WTC11 (cell line): Measurements from ENCODE around the gene RAB33A. TPM values are rescaled to one million over a fixed set of nuclear protein-coding genes. Genes with fewer than 3 reads are reported as not detected.

ENCODE experiments used
- ATAC-seq: fragments of 200-7000 bp; cut with Tn5 transposase; 2 replicates; pipeline ENCODE4 v1.10.0; 2021; ENCODE audit warnings: mild to moderate bottlenecking, moderate library complexity
- CTCF ChIA-PET: fragments of 300-600 bp; sonication (Branson Sonifier 250); formaldehyde crosslinking; loops from one replicate; lab custom pipeline; 2021; ENCODE audit warnings: antibody characterized with exemption; lab: Charles Lee
- POLR2A ChIA-PET: fragments of 350-600 bp; sonication (Branson Sonifier 250); formaldehyde crosslinking; loops from one replicate; lab custom pipeline; 2021; ENCODE audit warnings: antibody characterized with exemption; lab: Charles Lee
- DNase-seq: peaks from one replicate; pipeline ENCODE4 v3.0.0; 2021; ENCODE audit warnings: low spot score
- H3K27ac Mint-ChIP-seq: 2 replicates; pipeline ENCODE4 v1.8.0; 2021; ENCODE audit warnings: mixed read lengths
- H3K27me3 Mint-ChIP-seq: 2 replicates; pipeline ENCODE4 v1.8.0; 2021; ENCODE audit warnings: low read depth, mild to moderate bottlenecking, moderate library complexity, mixed read lengths
- H3K36me3 Mint-ChIP-seq: 2 replicates; pipeline ENCODE4 v1.8.0; 2021; ENCODE audit warnings: mixed read lengths
- H3K4me1 Mint-ChIP-seq: 2 replicates; pipeline ENCODE4 v1.8.0; 2022; ENCODE audit warnings: mixed read lengths
- H3K4me3 Mint-ChIP-seq: 2 replicates; pipeline ENCODE4 v1.8.0; 2021; ENCODE audit warnings: mild to moderate bottlenecking, moderate library complexity, mixed read lengths
- H3K9me3 Mint-ChIP-seq: 2 replicates; pipeline ENCODE4 v1.8.0; 2021; ENCODE audit warnings: mixed read lengths
- ATF1 ChIP-seq: sonication (generic); formaldehyde crosslinking; IDR thresholded peaks from 2 replicates; pipeline ENCODE4 v1.8.1; 2023; ENCODE audit warnings: mild to moderate bottlenecking, moderate library complexity, missing genetic modification reagents
- CREB1 ChIP-seq: sonication (generic); formaldehyde crosslinking; IDR thresholded peaks from 2 replicates; pipeline ENCODE4 v1.8.0; 2023; ENCODE audit warnings: mild to moderate bottlenecking, missing genetic modification reagents
- ELF4 ChIP-seq: sonication (generic); formaldehyde crosslinking; IDR thresholded peaks from 2 replicates; pipeline ENCODE4 v1.8.1; 2022; ENCODE audit warnings: low read depth, mild to moderate bottlenecking, moderate library complexity, missing genetic modification reagents
- GTF2I ChIP-seq: fragments of 250-450 bp; sonication (Bioruptor Pico); conservative IDR thresholded peaks from 2 replicates; pipeline ENCODE4 v1.4.0; 2021; ENCODE audit warnings: mild to moderate bottlenecking
- MXD4 ChIP-seq: fragments of 250-450 bp; sonication (Bioruptor Pico); IDR thresholded peaks from 2 replicates; pipeline ENCODE4 v1.8.0; 2021; ENCODE audit warnings: mild to moderate bottlenecking, moderate library complexity, borderline replicate concordance
- MYBL2 ChIP-seq: sonication (generic); formaldehyde crosslinking; IDR thresholded peaks from 2 replicates; pipeline ENCODE4 v1.8.1; 2023; ENCODE audit warnings: mild to moderate bottlenecking, moderate library complexity, missing genetic modification reagents
- NR2C2 ChIP-seq: sonication (generic); formaldehyde crosslinking; IDR thresholded peaks from 2 replicates; pipeline ENCODE4 v1.8.0; 2022; ENCODE audit warnings: mild to moderate bottlenecking, missing genetic modification reagents
- PRRX2 ChIP-seq: fragments of 250-450 bp; sonication (Bioruptor Pico); IDR thresholded peaks from 2 replicates; pipeline ENCODE4 v1.8.0; 2021; ENCODE audit warnings: mild to moderate bottlenecking
- SOX15 ChIP-seq: fragments of 250-450 bp; sonication (Bioruptor Pico); IDR thresholded peaks from 2 replicates; pipeline ENCODE4 v1.9.0; 2021; ENCODE audit warnings: mild to moderate bottlenecking
- TP53 ChIP-seq: sonication (generic); formaldehyde crosslinking; IDR thresholded peaks from 2 replicates; pipeline ENCODE4 v1.8.1; 2023; ENCODE audit warnings: mild to moderate bottlenecking, missing genetic modification reagents
- ZBTB21 ChIP-seq: sonication (generic); formaldehyde crosslinking; IDR thresholded peaks from 2 replicates; pipeline ENCODE4 v1.8.1; 2023; ENCODE audit warnings: mild to moderate bottlenecking, missing genetic modification reagents, borderline replicate concordance
- ZNF219 ChIP-seq: sonication (generic); formaldehyde crosslinking; IDR thresholded peaks from 2 replicates; pipeline ENCODE4 v1.8.0; 2023; ENCODE audit warnings: missing genetic modification reagents, mild to moderate bottlenecking, borderline replicate concordance
- total RNA-seq: library from RNA; stranded (reverse); gene quantifications from 3 replicates; pipeline ENCODE4 v1.2.3, GENCODE V29; 2021
- TF ChIP-seq, protein P1 (sequence below): sonication (generic); formaldehyde crosslinking; IDR thresholded peaks from 2 replicates; pipeline ENCODE4 v1.8.0; 2022; ENCODE audit warnings: mild to moderate bottlenecking, missing genetic modification reagents
- TF ChIP-seq, protein P2 (sequence below): fragments of 250-450 bp; sonication (Bioruptor Pico); IDR thresholded peaks from 2 replicates; pipeline ENCODE4 v1.9.0; 2021; ENCODE audit warnings: mild to moderate bottlenecking, borderline replicate concordance
- TF ChIP-seq, protein P3 (sequence below): sonication (generic); formaldehyde crosslinking; IDR thresholded peaks from 2 replicates; pipeline ENCODE4 v1.8.1; 2023; ENCODE audit warnings: mild to moderate bottlenecking, moderate library complexity, missing genetic modification reagents
- TF ChIP-seq, protein P4 (sequence below): sonication (generic); formaldehyde crosslinking; conservative IDR thresholded peaks from 2 replicates; pipeline ENCODE4 v1.8.1; 2023; ENCODE audit warnings: mild to moderate bottlenecking, low read depth, missing genetic modification reagents, moderate library complexity

Gene RAB33A
- total RNA-seq, 1 experiment from 2014 or later: 2.1 TPM

DNA sequence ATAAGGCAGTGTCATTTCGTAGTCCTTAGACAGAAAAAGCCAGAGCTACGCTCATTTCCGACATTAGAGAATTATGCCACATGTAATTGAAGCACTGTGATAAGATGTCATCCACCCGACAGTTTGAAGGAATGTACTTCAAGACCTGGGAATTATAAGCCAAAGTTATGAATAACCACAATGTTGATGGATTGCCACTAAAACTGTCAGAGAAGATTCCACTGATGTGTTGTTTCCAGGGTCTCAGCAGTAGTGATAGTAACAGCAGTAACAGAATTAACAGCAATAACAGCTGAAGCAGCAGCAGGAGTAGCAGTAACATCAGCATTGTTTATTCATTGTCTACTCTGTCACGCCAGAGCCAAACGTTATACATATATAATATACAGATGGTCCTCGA is 24.7 kb downstream of the RAB33A start:
- Mint-ChIP-seq H3K4me1 (no peaks in the 10 kb centered on the region), H3K27ac (no peak overlapping the region), H3K36me3 (no peaks in the 10 kb centered on the region), H3K4me3 (no peak overlapping the region), H3K9me3 (no peaks in the 10 kb centered on the region), H3K27me3 (no peaks in the 10 kb centered on the region)
- POLR2A ChIA-PET: interaction anchor here (0.6 kb wide), 2 partner anchors 57 to 511 kb away, joined by 3 read pairs; no protein-coding TSS in a partner anchor
- TF ChIP-seq ZNF219: no peak
- no peak for TF ChIP-seq PRRX2 (CRISPR knock-in tag)
- no peak for TF ChIP-seq NR2C2 (CRISPR knock-in tag)
- no peak for TF ChIP-seq MXD4 (CRISPR knock-in tag)
- TF ChIP-seq, protein P1, sequence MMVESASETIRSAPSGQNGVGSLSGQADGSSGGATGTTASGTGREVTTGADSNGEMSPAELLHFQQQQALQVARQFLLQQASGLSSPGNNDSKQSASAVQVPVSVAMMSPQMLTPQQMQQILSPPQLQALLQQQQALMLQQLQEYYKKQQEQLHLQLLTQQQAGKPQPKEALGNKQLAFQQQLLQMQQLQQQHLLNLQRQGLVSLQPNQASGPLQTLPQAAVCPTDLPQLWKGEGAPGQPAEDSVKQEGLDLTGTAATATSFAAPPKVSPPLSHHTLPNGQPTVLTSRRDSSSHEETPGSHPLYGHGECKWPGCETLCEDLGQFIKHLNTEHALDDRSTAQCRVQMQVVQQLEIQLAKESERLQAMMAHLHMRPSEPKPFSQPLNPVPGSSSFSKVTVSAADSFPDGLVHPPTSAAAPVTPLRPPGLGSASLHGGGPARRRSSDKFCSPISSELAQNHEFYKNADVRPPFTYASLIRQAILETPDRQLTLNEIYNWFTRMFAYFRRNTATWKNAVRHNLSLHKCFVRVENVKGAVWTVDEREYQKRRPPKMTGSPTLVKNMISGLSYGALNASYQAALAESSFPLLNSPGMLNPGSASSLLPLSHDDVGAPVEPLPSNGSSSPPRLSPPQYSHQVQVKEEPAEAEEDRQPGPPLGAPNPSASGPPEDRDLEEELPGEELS (CRISPR knock-in tag): no peak
- no peak for TF ChIP-seq GTF2I (CRISPR knock-in tag)
- CTCF ChIA-PET: interaction anchor here (0.8 kb wide), 1 partner anchor 16 kb away, joined by 3 read pairs; no protein-coding TSS in a partner anchor
- no peak for ATAC-seq
- DNase-seq: no peak

DNA sequence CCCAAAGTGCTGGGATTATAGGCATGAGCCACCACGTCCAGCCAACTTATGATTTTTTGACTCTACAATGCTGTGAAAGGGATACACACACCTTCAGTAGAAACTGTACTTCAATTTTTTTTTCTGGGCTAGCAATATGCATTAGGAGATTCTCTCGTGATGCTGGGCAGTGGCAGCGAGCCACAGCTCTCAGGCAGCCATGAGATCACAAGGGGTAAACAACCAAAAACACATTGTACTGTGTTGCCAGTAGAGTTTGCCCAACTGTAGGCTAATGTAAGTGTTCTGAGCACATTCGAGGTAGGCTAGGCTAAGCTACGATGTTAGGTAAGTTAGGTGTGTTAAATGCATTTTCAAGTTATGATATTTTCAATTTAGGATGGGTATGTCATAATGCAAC is 25.7 kb downstream of the RAB33A start:
- ChIA-PET POLR2A (no interaction called here), CTCF (no interaction called here)
- H3K36me3 Mint-ChIP-seq: no peaks in the 10 kb centered on the region
- TF ChIP-seq TP53 (CRISPR knock-in tag): no peak
- TF ChIP-seq, protein P2, sequence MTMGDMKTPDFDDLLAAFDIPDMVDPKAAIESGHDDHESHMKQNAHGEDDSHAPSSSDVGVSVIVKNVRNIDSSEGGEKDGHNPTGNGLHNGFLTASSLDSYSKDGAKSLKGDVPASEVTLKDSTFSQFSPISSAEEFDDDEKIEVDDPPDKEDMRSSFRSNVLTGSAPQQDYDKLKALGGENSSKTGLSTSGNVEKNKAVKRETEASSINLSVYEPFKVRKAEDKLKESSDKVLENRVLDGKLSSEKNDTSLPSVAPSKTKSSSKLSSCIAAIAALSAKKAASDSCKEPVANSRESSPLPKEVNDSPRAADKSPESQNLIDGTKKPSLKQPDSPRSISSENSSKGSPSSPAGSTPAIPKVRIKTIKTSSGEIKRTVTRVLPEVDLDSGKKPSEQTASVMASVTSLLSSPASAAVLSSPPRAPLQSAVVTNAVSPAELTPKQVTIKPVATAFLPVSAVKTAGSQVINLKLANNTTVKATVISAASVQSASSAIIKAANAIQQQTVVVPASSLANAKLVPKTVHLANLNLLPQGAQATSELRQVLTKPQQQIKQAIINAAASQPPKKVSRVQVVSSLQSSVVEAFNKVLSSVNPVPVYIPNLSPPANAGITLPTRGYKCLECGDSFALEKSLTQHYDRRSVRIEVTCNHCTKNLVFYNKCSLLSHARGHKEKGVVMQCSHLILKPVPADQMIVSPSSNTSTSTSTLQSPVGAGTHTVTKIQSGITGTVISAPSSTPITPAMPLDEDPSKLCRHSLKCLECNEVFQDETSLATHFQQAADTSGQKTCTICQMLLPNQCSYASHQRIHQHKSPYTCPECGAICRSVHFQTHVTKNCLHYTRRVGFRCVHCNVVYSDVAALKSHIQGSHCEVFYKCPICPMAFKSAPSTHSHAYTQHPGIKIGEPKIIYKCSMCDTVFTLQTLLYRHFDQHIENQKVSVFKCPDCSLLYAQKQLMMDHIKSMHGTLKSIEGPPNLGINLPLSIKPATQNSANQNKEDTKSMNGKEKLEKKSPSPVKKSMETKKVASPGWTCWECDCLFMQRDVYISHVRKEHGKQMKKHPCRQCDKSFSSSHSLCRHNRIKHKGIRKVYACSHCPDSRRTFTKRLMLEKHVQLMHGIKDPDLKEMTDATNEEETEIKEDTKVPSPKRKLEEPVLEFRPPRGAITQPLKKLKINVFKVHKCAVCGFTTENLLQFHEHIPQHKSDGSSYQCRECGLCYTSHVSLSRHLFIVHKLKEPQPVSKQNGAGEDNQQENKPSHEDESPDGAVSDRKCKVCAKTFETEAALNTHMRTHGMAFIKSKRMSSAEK (CRISPR knock-in tag): no peak
- TF ChIP-seq, protein P3, sequence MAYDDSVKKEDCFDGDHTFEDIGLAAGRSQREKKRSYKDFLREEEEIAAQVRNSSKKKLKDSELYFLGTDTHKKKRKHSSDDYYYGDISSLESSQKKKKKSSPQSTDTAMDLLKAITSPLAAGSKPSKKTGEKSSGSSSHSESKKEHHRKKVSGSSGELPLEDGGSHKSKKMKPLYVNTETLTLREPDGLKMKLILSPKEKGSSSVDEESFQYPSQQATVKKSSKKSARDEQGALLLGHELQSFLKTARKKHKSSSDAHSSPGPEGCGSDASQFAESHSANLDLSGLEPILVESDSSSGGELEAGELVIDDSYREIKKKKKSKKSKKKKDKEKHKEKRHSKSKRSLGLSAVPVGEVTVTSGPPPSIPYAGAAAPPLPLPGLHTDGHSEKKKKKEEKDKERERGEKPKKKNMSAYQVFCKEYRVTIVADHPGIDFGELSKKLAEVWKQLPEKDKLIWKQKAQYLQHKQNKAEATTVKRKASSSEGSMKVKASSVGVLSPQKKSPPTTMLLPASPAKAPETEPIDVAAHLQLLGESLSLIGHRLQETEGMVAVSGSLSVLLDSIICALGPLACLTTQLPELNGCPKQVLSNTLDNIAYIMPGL (CRISPR knock-in tag): no peak
- ATAC-seq (no peak), DNase-seq (no peak)
- H3K4me3 Mint-ChIP-seq: no peak overlapping the region
- H3K27me3 Mint-ChIP-seq: no peaks in the 10 kb centered on the region
- no peaks in the 10 kb centered on the region for H3K9me3 Mint-ChIP-seq
- H3K4me1 Mint-ChIP-seq: no peaks in the 10 kb centered on the region
- H3K27ac Mint-ChIP-seq: peak overlapping the region; percentile 2; the same call in 1 of the 2 replicates

DNA sequence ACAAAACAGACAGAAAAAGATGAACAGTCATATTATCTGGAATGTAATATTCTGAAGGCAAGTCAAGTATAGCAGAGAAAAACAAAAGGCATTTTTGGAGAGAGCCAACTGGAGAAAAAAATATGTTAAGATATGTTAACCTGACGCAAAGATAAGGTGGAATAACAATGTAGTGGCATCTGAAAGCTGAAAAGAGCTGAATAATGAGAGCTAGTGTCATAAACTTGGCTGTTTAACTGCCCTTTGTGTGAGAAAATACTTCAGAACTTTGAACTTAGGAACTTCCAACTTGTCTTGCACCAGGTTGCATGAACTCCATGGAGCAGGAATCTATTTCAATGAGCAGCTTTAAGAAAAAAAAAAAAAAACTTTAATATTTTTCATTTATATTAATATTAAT is 32.9 kb downstream of the RAB33A start:
- Mint-ChIP-seq H3K36me3 (peaks cover 24% of the 10 kb centered on the region), H3K9me3 (no peaks in the 10 kb centered on the region), H3K4me1 (no peaks in the 10 kb centered on the region), H3K4me3 (no peak overlapping the region), H3K27ac (no peak overlapping the region), H3K27me3 (no peaks in the 10 kb centered on the region)
- POLR2A ChIA-PET: no interaction called here
- CTCF ChIA-PET: no interaction called here
- DNase-seq: no peak
- ATAC-seq: no peak
- TF ChIP-seq GTF2I (CRISPR knock-in tag): no peak
- TF ChIP-seq, protein P4, sequence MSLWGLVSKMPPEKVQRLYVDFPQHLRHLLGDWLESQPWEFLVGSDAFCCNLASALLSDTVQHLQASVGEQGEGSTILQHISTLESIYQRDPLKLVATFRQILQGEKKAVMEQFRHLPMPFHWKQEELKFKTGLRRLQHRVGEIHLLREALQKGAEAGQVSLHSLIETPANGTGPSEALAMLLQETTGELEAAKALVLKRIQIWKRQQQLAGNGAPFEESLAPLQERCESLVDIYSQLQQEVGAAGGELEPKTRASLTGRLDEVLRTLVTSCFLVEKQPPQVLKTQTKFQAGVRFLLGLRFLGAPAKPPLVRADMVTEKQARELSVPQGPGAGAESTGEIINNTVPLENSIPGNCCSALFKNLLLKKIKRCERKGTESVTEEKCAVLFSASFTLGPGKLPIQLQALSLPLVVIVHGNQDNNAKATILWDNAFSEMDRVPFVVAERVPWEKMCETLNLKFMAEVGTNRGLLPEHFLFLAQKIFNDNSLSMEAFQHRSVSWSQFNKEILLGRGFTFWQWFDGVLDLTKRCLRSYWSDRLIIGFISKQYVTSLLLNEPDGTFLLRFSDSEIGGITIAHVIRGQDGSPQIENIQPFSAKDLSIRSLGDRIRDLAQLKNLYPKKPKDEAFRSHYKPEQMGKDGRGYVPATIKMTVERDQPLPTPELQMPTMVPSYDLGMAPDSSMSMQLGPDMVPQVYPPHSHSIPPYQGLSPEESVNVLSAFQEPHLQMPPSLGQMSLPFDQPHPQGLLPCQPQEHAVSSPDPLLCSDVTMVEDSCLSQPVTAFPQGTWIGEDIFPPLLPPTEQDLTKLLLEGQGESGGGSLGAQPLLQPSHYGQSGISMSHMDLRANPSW (CRISPR knock-in tag): no peak
- no peak for TF ChIP-seq SOX15 (CRISPR knock-in tag)
- TF ChIP-seq, protein P2 (CRISPR knock-in tag): no peak
- no peak for TF ChIP-seq CREB1 (CRISPR knock-in tag)
- TF ChIP-seq ATF1: no peak
- TF ChIP-seq ZBTB21: no peak
- no peak for TF ChIP-seq MYBL2
- TF ChIP-seq ELF4 (CRISPR knock-in tag): no peak
